Astrocyte (in vitro differentiated cells and primary cell): ENCODE measurements around the gene STK36.

Experiments
- CTCF ChIP-seq: IDR thresholded peaks from 2 replicates; pipeline ENCODE4 v1.5.1; 2011; ENCODE audit warnings: low read depth, mild to moderate bottlenecking, inconsistent platforms, low read length, moderate library complexity; ENCODE audit not compliant: insufficient read depth
- EZH2 ChIP-seq: IDR thresholded peaks from 2 replicates; pipeline ENCODE4 v1.6.1; 2012; ENCODE audit warnings: mild to moderate bottlenecking, low read length, inconsistent platforms; ENCODE audit not compliant: insufficient read depth

DNA sequence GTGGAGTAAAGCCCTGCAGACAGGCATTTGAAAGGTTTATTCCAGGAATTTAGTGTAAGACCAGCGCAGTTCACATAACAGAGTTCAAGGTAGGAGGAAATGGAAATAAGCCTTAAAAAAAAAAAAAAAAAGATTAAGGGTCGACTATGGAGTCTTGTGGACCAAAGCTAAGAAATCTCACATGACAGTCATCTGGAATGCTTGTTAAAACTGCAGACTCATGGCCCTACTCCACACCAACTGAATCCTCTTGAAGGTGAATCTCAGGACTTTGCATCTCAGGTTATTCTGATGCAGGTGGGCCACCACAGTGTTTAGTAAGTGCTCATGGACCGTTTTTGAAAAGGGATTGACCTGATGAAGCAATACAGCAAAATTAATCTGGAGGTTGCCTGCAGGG is 47.6 kb downstream of the STK36 start:
- TF ChIP-seq EZH2 (no peak), CTCF (no peak)
